Mesenchymal stem cell (in vitro differentiated cells and primary cell): Measurements from ENCODE around the gene DOK7.

ENCODE experiments used
- DNase-seq: peaks from one replicate; pipeline ENCODE4 v3.0.0-alpha.2; 2013
- H2AFZ ChIP-seq: one replicate; pipeline ENCODE4 v1.6.1; 2013; ENCODE audit warnings: low read depth, mild to moderate bottlenecking, control low read depth, inconsistent platforms, low read length, moderate library complexity
- H2AK5ac ChIP-seq: 2 replicates; pipeline ENCODE4 v1.6.1; 2013; ENCODE audit warnings: low read length, moderate library complexity, mild to moderate bottlenecking, inconsistent platforms; ENCODE audit not compliant: severe bottlenecking
- H2BK120ac ChIP-seq: one replicate; pipeline ENCODE4 v1.6.1; 2013; ENCODE audit warnings: low read depth, mild to moderate bottlenecking, inconsistent platforms, low read length, moderate library complexity
- H2BK12ac ChIP-seq, 2 experiments: one replicate each; pipeline ENCODE4 v1.6.1; 2013; ENCODE audit warnings: inconsistent platforms in 2 of 2, low read length in 2 of 2, mild to moderate bottlenecking in 2 of 2, moderate library complexity in 2 of 2, control low read depth in 1 of 2
- H2BK15ac ChIP-seq: one replicate; pipeline ENCODE4 v1.6.1; 2013; ENCODE audit warnings: mild to moderate bottlenecking, low read depth, inconsistent platforms; ENCODE audit not compliant: poor library complexity, severe bottlenecking
- H2BK5ac ChIP-seq: 2 replicates; pipeline ENCODE4 v1.6.1; 2013; ENCODE audit warnings: low read depth, mild to moderate bottlenecking, low read length, control low read depth, inconsistent platforms; ENCODE audit not compliant: poor library complexity, severe bottlenecking
- H3K14ac ChIP-seq, 2 experiments: one replicate each; pipeline ENCODE4 v1.6.1; 2013; ENCODE audit warnings: inconsistent platforms in 2 of 2, low read length in 2 of 2, control low read depth in 1 of 2, mild to moderate bottlenecking in 1 of 2, moderate library complexity in 1 of 2
- H3K18ac ChIP-seq, 2 experiments: one replicate each; pipeline ENCODE4 v1.6.1; 2013; ENCODE audit warnings: inconsistent platforms in 2 of 2, low read length in 2 of 2, control low read depth in 1 of 2, low read depth in 1 of 2, mild to moderate bottlenecking in 1 of 2
- H3K23ac ChIP-seq, 2 experiments: one replicate each; pipeline ENCODE4 v1.6.1; 2013; ENCODE audit warnings: inconsistent platforms in 2 of 2, low read length in 2 of 2, mild to moderate bottlenecking in 2 of 2, moderate library complexity in 2 of 2, control low read depth in 1 of 2
- H3K27ac ChIP-seq: 2 replicates; pipeline ENCODE4 v1.5.1; 2013; ENCODE audit warnings: mild to moderate bottlenecking, moderate library complexity, low read length, control low read depth, inconsistent platforms; ENCODE audit not compliant: poor library complexity, severe bottlenecking
- H3K27me3 ChIP-seq, 2 experiments: 2 replicates each; pipeline versions ENCODE4 v1.6.1 to v1.7.0; 2013; ENCODE audit warnings: low read length in 2 of 2, mild to moderate bottlenecking in 2 of 2, moderate library complexity in 2 of 2, control low read depth in 1 of 2, inconsistent platforms in 1 of 2; ENCODE audit not compliant: control insufficient read depth in 1 of 2, insufficient read depth in 1 of 2
- H3K36me3 ChIP-seq, 2 experiments: 2 replicates each; pipeline versions ENCODE4 v1.6.1 to v1.7.0; 2013; ENCODE audit warnings: low read length in 2 of 2, control low read depth in 1 of 2, inconsistent platforms in 1 of 2, low read depth in 1 of 2, mild to moderate bottlenecking in 1 of 2; ENCODE audit not compliant: insufficient read depth in 2 of 2, control insufficient read depth in 1 of 2
- H3K4ac ChIP-seq, 2 experiments: one replicate each; pipeline ENCODE4 v1.6.1; 2013; ENCODE audit warnings: inconsistent platforms in 2 of 2, low read length in 2 of 2, mild to moderate bottlenecking in 2 of 2, moderate library complexity in 2 of 2, control low read depth in 1 of 2, low read depth in 1 of 2
- H3K4me1 ChIP-seq: 2 replicates; pipeline ENCODE4 v1.6.1; 2013; ENCODE audit warnings: low read depth, low read length, control low read depth; ENCODE audit not compliant: control insufficient read depth, insufficient read depth
- H3K4me2 ChIP-seq: 2 replicates; pipeline ENCODE4 v1.6.1; 2013; ENCODE audit warnings: low read length, mild to moderate bottlenecking, inconsistent platforms; ENCODE audit not compliant: poor library complexity, severe bottlenecking
- H3K4me3 ChIP-seq, 2 experiments: 2 replicates each; pipeline versions ENCODE4 v1.5.1 to v1.7.0; 2013; ENCODE audit warnings: low read length in 2 of 2, mild to moderate bottlenecking in 2 of 2, control low read depth in 1 of 2, low read depth in 1 of 2; ENCODE audit not compliant: insufficient read depth in 1 of 2
- H3K79me1 ChIP-seq: replicated peaks from 2 replicates; pipeline ENCODE4 v1.6.1; 2013; ENCODE audit warnings: mild to moderate bottlenecking, control low read depth, low read length, inconsistent platforms; ENCODE audit not compliant: poor library complexity, severe bottlenecking
- H3K9ac ChIP-seq: 2 replicates; pipeline ENCODE4 v1.7.0; 2013; ENCODE audit warnings: mild to moderate bottlenecking, low read length, moderate library complexity
- H3K9me3 ChIP-seq: 2 replicates; pipeline ENCODE4 v1.7.0; 2013; ENCODE audit warnings: mild to moderate bottlenecking, low read length; ENCODE audit not compliant: control insufficient read depth
- H4K8ac ChIP-seq: one replicate; pipeline ENCODE4 v1.6.1; 2013; ENCODE audit warnings: inconsistent platforms, mild to moderate bottlenecking, low read length, moderate library complexity
- H4K91ac ChIP-seq: one replicate; pipeline ENCODE4 v1.6.1; 2013; ENCODE audit warnings: mild to moderate bottlenecking, low read length, inconsistent platforms
- WGBS: methylation state at CpG from one replicate; pipeline ENCODE4 v1.1.7; 2013; ENCODE audit warnings: mixed read lengths; 5-methylcytosine and 5-hydroxymethylcytosine counted together

DOK7 gene

DNA sequence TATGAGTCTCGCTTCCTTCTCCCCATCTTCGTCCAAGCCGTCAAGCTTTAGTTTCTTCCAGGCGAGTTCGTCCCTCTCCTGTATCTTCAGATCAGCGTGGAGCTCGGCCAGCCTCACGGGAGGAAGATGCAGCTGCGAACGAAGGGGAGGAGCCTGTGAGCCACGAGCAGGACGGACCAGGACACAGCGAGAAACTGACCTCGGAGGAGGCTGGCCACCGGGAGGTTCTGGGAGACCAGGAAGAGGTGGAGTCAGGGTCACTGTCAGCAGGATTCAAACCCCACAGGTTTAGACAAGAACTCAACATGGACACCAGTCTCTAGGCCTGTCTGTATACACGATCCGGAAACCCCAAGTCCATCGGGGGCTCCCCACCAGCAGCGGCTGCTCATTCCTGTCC lies 61.8 kb downstream of the DOK7 start:
- H2BK5ac ChIP-seq = no peak overlapping the region
- H3K4me2 ChIP-seq = no peak overlapping the region
- H3K9ac ChIP-seq = no peak overlapping the region
- no peak for DNase-seq
- H3K9me3 ChIP-seq = no peaks in the 10 kb centered on the region
- no peak overlapping the region for H3K27ac ChIP-seq
- H3K27me3 ChIP-seq = no peaks in the 10 kb centered on the region
- WGBS = 83% methylated on average over 19 of the region's 19 CpGs
- no peak overlapping the region for H3K4ac ChIP-seq
- no peak overlapping the region for H2BK15ac ChIP-seq
- no peak overlapping the region for H2AK5ac ChIP-seq
- H3K14ac ChIP-seq = no peak overlapping the region
- H3K36me3 ChIP-seq = peaks cover 45 to 94% of the 10 kb centered on the region in 2 experiments
- H3K18ac ChIP-seq = no peak overlapping the region
- no peak overlapping the region for H3K4me3 ChIP-seq
- H4K91ac ChIP-seq = no peak overlapping the region
- H3K4me1 ChIP-seq = peaks cover 12% of the 10 kb centered on the region
- no peak overlapping the region for H4K8ac ChIP-seq
- no peak overlapping the region for H2BK12ac ChIP-seq
- no peak overlapping the region for H2AFZ ChIP-seq
- H3K79me1 ChIP-seq = peaks cover 72% of the 10 kb centered on the region
- no peak overlapping the region for H3K23ac ChIP-seq
- H2BK120ac ChIP-seq = no peak overlapping the region

DNA sequence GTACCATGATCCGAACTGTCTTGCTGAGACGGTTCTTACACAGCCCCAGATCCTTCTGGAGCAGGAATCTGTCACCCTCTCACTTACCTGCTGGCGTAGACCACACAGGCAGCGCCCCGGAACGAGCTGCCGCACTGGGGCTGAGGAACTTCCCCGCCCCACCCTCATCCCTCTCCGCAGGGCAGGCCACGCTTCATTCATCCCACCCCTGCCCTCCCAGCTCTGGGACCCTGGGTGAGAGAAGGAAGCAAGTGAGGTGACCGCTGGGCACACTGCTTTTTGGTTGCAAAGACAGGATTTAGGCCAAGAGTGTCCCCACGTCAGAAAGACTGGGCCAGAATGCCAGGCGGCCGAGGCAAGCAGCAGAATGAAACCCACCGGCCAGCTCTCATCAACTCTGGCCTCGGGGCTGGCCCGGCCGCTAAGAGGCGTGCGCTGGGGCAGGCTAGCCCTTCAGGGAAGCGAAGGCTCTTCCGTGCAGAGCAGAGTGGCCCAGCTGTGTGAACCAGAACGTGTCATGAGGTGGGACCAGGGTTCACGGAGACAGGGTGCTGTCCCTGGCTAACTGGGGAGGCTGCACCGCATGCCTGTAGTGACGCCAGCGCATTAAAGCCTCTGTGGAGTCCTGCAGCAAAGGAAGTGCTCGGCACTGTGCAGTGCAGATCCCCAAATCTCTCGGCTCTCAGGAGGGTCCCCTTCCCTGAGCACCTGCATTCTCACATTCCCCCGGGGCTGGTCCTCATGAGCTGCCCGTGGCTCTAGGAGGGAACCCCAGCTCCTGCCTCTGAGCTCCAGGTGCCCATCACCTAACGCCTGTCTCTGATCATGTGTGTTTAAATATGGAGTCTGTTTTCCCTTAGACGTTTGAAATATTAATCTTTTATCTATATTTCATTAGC lies 62.7 kb downstream of the DOK7 start:
- Histone ChIP-seq H2BK12ac (no peak overlapping the region), H2AK5ac (no peak overlapping the region), H3K36me3 (peaks cover 36 to 93% of the 10 kb centered on the region in 2 experiments), H4K8ac (no peak overlapping the region), H3K18ac (no peak overlapping the region), H3K27me3 (no peaks in the 10 kb centered on the region), H2BK15ac (peak overlapping the region; percentile 67), H3K4me3 (no peak overlapping the region), H3K27ac (no peak overlapping the region), H2BK5ac (no peak overlapping the region), H3K4ac (no peak overlapping the region), H3K23ac (no peak overlapping the region), H3K4me2 (no peak overlapping the region), H3K14ac (no peak overlapping the region), H3K9ac (no peak overlapping the region), H3K79me1 (peaks cover 80% of the 10 kb centered on the region), H3K9me3 (no peaks in the 10 kb centered on the region), H2AFZ (no peak overlapping the region), H3K4me1 (peaks cover 17% of the 10 kb centered on the region), H2BK120ac (no peak overlapping the region), H4K91ac (no peak overlapping the region)
- no peak for DNase-seq
- WGBS = 93% methylated on average over 29 of the region's 33 CpGs

DNA sequence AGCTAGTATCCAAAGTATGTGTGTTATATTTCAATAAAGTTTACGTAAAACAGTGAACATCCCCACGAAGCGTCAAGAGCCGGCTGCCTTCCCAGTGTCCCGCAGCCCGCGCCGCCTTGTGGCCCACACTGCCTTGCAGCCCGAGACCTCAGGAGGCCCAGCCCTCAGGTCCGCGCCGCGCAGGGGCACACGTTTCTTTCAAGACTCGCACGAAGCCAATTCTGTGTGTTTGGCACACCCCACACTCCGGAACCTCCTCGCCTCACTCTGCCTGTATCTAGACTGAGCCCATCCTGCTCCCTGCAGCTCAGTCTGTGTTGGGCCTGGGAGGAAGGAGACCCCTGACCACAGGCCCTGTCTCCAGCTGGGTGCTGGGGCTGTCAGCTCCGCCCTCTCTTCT lies 63.4 kb downstream of the DOK7 start:
- 96% methylated on average over 18 of the region's 19 CpGs for WGBS

DNA sequence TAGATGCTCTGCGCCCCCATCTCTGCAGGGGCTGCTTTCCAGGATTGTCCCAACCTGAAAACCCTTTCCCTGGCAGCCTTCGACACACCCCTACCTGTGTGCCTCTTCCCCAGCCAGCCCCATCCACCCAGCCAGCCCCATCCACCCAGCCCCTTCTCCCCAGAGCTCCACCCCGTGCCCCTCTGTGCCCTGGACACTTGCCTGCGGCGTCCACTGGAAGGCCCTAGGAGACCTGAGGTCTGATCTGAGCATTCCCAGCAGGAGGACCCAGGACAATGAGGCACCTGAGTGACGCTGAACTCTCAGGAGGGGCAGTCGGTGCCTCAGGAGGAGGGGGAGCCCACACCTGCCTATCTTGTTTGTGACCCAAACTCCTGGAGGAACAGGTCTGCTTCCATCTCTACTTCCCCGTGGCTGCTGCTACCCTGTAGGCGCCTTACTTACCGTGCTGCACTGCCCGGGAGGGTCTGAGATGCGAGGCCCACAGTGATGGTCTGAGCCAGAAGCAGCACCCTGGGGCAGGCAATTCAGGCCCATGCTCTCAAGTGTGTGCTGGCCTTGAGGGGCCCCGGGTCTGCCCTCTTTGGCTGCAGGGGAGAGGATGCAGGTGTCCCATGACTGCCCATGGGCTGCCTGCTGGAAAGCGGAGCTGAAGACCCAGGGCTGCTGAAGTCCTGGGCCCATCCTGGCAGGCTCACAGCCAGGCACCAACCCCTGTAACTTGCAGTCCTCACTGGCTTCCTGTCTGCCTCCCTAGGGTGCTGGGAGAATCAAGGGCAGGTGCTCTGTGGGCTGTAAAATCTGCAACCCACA lies 64.2 kb downstream of the DOK7 start:
- 95% methylated on average over 14 of the region's 14 CpGs for WGBS
- H2BK120ac ChIP-seq = no peak overlapping the region
- no peak overlapping the region for H3K18ac ChIP-seq
- no peak overlapping the region for H3K9ac ChIP-seq
- no peak overlapping the region for H3K4me3 ChIP-seq
- no peak overlapping the region for H2BK12ac ChIP-seq
- H3K27ac ChIP-seq = no peak overlapping the region
- H3K4me1 ChIP-seq = peaks cover 20% of the 10 kb centered on the region
- H2AFZ ChIP-seq = no peak overlapping the region
- no peak overlapping the region for H2BK5ac ChIP-seq
- peaks cover 78% of the 10 kb centered on the region for H3K79me1 ChIP-seq
- no peaks in the 10 kb centered on the region for H3K27me3 ChIP-seq
- H3K14ac ChIP-seq = no peak overlapping the region
- H3K23ac ChIP-seq = no peak overlapping the region
- H4K91ac ChIP-seq = no peak overlapping the region
- no peak overlapping the region for H3K4me2 ChIP-seq
- peak overlapping the region; percentile 13 for H4K8ac ChIP-seq
- DNase-seq = no peak
- H2AK5ac ChIP-seq = no peak overlapping the region
- no peaks in the 10 kb centered on the region for H3K9me3 ChIP-seq
- H3K36me3 ChIP-seq = peaks cover 30 to 78% of the 10 kb centered on the region in 2 experiments
- H3K4ac ChIP-seq = no peak overlapping the region
- H2BK15ac ChIP-seq = no peak overlapping the region

More for the DNA sequence above, 63.4 kb downstream of the DOK7 start:
- Histone ChIP-seq H2AK5ac (no peak overlapping the region), H3K27ac (no peak overlapping the region), H2BK5ac (no peak overlapping the region), H3K14ac (no peak overlapping the region), H3K9ac (no peak overlapping the region), H3K4me1 (peaks cover 20% of the 10 kb centered on the region), H3K27me3 (no peaks in the 10 kb centered on the region), H2BK15ac (no peak overlapping the region), H2AFZ (no peak overlapping the region), H2BK12ac (no peak overlapping the region), H3K4me2 (no peak overlapping the region), H3K79me1 (peaks cover 82% of the 10 kb centered on the region), H3K9me3 (no peaks in the 10 kb centered on the region), H4K8ac (no peak overlapping the region), H2BK120ac (no peak overlapping the region), H3K4ac (no peak overlapping the region), H4K91ac (no peak overlapping the region), H3K36me3 (peaks cover 32 to 86% of the 10 kb centered on the region in 2 experiments), H3K23ac (no peak overlapping the region), H3K18ac (no peak overlapping the region), H3K4me3 (no peak overlapping the region)
- no peak for DNase-seq
